Right lobe of liver (tissue), 6 donors: ENCODE measurements around the gene C12orf60. TPM values are rescaled to one million over a fixed set of nuclear protein-coding genes. Genes with fewer than 3 reads are reported as not detected.
"Not testable (repeated sequence)": the region's sequence is repeated elsewhere in the genome, so short reads cannot be mapped to it uniquely, and the experiment has no call there.

Experiments used
- ATAC-seq, 4 donors: fragments of 200-7000 bp; cut with Tn5 transposase; one replicate each; pipeline ENCODE4 v1.9.1; 2020; ENCODE audit warnings: mild to moderate bottlenecking in 4 of 4, moderate library complexity in 4 of 4
- DNase-seq, 3 donors: peaks; one replicate each; pipeline ENCODE4 v3.0.0-alpha.2; 2020
- H3K27ac ChIP-seq, 3 donors: fragments of 200-600 bp; one replicate each; pipeline ENCODE4 v1.8.0; 2022
- H3K27me3 ChIP-seq, 2 donors: fragments of 200-600 bp; one replicate each; pipeline ENCODE4 v1.8.0; 2022
- H3K36me3 ChIP-seq, 4 donors: fragments of 200-600 bp; sonication (generic) in 1 of 4; one replicate each; pipeline versions ENCODE4 v1.5.1 to v1.8.0; 2017 to 2022; ENCODE audit warnings: control low read depth in 1 of 4
- H3K4me1 ChIP-seq, 4 donors: fragments of 200-600 bp; sonication (generic) in 1 of 4; one replicate each; pipeline versions ENCODE4 v1.5.1 to v1.8.0; 2017 to 2022; ENCODE audit warnings: control low read depth in 1 of 4
- H3K4me3 ChIP-seq, 3 donors: fragments of 200-600 bp; one replicate each; pipeline ENCODE4 v1.8.0; 2022
- H3K9me3 ChIP-seq, 4 donors: fragments of 200-600 bp; sonication (generic) in 1 of 4; one replicate each; pipeline versions ENCODE4 v1.5.1 to v1.8.0; 2017 to 2022; ENCODE audit warnings: control low read depth in 1 of 4
- POLR2A ChIP-seq: fragments of 450-650 bp; IDR thresholded peaks from one replicate; pipeline ENCODE4 v1.6.1; 2017; ENCODE audit warnings: antibody characterized with exemption, mild to moderate bottlenecking
- WGBS: methylation state at CpG from one replicate; pipeline ENCODE4 v1.1.6; 2018; ENCODE audit warnings: low coverage, low lambda C conversion rate; ENCODE audit not compliant: insufficient coverage; ENCODE audit errors: missing lambda C conversion rate; 5-methylcytosine and 5-hydroxymethylcytosine counted together
- intact Hi-C, 2 donors: fragments of 100-400 bp; cut with DNase I; formaldehyde crosslinking; loops; one replicate each; pipeline versions ENCODE4 v1.11.2 to v1.14.1; 2022
- long read RNA-seq: library from polyadenylated mRNA; unstranded; transcript quantifications from one replicate; pipeline ENCODE4 v2.0.0, GENCODE V29; 2019
- total RNA-seq, 6 experiments: library from RNA; depleted of rRNA in 2 of 6; stranded (reverse); fragments of >200 nt in 2 of 6; fragmentation: NEBNext Ultra II Directional in 3 of 6; extraction: Animal tissue kit (Norgen Biotek cat#: 25700) in 3 of 6; gene quantifications; one replicate each; pipeline versions ENCODE4 v1.1.0 to v1.2.4, GENCODE V29; 2016 to 2023
- TF ChIP-seq, protein P1 (sequence below), 4 donors: fragments of 200-600 bp in 3 of 4; fragments of 450-650 bp in 1 of 4; IDR thresholded peaks; one replicate each; pipeline versions ENCODE4 v1.5.1 to v1.8.0; 2016 to 2022; ENCODE audit warnings: antibody characterized with exemption in 4 of 4, mild to moderate bottlenecking in 2 of 4
- donor health status: DM: no; HTN: yes; CAD: no.
- donor health status: DM: no; HTN: no; CAD: no.
- donor health status: DM: no; HTN: no; CAD: no.
- donor health status: DM: no; HTN: yes; CAD: no.
- donor health status: DM: no; HTN: yes; CAD: no.

Gene C12orf60, protein sequence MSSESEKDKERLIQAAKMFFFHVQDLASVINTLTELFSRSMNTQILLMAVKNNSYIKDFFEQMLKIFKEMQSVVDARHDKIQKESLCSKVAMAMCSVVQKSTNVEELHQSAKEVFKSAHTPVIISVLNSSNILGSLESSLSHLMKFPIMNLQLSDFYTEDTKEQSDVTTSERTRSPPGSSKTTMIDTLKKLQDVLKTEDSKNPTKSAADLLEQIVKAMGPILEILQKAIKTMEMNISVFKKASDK
- total RNA-seq, result under 1 TPM; 0.37 to 0.91 (median 0.74) TPM
- long read RNA-seq, result 0 reads

DNA sequence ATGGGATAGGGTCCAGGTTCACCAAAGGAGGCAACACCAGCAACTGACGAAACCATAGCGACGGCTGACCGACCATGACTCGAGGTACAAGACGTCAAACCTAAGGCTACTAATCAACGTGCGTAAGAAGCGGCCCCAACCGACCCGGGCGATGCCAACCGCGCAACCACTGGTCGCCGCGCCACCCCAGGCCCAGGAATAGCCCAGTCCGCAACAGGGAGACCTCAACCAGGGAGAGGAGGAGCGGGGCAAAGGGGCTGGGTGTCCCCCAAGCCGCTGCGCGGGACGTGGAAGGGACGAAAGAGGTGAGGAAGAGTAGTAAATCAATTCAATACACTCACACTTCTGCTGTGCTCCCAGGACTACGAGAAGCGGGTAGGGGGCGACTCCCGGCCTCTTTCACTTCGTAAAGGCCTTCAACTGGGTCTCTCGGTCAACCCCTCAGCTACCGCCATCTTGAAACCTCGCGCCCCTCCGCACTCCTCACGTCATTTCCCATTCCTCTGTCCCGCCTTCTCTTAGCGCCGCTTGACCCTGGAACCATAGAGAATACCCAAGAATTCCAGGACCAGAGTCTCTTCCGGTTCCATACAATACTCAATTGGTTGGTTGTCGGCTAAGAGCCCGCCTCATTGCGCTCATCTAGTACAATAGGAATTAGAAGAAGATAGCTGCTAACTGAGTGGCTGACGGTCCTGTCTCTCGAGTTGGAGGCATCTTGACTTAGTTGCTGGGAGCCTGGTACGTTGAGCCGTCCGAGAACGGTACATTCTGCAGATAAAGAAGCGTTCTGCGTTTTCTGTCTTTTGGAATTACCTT, at the start of gene C12orf60, which contains the start of gene WBP11:
Gene C12orf60, plus strand, starts transcription at position 660 of the 819 bp plus-strand sequence. CDS start 19,266 bp downstream, outside the sequence.
Gene WBP11, minus strand, starts transcription at position 468 of the 819 bp plus-strand sequence. CDS start 2,095 bp downstream, outside the sequence.
- 0% methylated on average over 36 of the region's 50 CpGs for WGBS
- peaks cover 0 to 16% (median 5%) of the 10 kb centered on the region in 4 donors for H3K36me3 ChIP-seq
- peaks cover 0 to 11% (median 2%) of the 10 kb centered on the region in 4 donors for H3K4me1 ChIP-seq
- H3K27me3 ChIP-seq, result no peaks in the 10 kb centered on the region
- ATAC-seq, result peak; percentile 99 to 100 (median 99)
- H3K27ac ChIP-seq, result peak within 1 kb of the TSS; percentile 88 to 91 (median 90)
- peak; percentile 87 to 96 (median 93) for DNase-seq
- H3K9me3 ChIP-seq, result no peaks in the 10 kb centered on the region
- intact Hi-C loops, result no loop called here
- TF ChIP-seq POLR2A, result peak; percentile 71
- TF ChIP-seq, protein P1, sequence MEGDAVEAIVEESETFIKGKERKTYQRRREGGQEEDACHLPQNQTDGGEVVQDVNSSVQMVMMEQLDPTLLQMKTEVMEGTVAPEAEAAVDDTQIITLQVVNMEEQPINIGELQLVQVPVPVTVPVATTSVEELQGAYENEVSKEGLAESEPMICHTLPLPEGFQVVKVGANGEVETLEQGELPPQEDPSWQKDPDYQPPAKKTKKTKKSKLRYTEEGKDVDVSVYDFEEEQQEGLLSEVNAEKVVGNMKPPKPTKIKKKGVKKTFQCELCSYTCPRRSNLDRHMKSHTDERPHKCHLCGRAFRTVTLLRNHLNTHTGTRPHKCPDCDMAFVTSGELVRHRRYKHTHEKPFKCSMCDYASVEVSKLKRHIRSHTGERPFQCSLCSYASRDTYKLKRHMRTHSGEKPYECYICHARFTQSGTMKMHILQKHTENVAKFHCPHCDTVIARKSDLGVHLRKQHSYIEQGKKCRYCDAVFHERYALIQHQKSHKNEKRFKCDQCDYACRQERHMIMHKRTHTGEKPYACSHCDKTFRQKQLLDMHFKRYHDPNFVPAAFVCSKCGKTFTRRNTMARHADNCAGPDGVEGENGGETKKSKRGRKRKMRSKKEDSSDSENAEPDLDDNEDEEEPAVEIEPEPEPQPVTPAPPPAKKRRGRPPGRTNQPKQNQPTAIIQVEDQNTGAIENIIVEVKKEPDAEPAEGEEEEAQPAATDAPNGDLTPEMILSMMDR (IDR thresholded peaks at IDR 0.05), result no peak
- peak within 1 kb of the TSS; percentile 75 to 87 (median 86) for H3K4me3 ChIP-seq

DNA sequence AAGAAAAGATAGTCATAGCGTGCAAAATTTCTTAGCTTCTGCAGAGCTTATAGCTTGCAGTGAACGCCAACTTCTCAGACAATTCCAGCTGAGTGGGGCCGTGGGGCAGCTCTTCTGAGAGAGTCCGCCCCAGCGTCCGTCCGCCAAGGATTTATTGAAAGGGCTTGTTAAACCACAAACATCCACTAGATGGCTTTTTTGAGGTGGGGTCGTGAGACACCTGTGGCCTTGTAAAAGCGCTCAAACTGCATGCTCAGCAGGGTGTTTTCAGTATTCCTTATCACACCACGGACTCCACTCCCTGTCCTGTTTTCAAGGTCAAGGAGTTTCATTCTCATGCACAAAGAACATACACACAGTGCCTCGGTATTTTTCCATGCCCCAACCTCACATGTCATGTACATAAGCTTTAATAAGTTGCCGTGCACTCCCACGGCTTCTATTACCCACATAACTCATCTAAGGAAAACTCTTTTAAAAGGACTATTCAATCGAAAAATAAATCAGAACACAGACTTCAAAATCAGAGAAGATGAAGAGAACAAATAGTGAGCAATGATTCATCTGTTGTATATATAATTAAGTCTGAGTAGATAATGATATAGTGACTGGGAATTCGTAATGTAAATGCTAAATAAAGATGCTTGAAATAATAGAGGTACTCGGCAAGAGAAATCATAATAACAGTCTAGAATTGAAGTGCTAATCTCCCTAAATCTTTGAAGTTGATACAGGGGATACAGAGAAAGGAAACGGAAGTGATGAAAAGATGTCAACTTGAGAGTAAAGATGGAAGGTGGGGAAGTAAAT, 46.9 kb upstream of the C12orf60 start:
- DNase-seq, result no peak
- H3K4me3 ChIP-seq, result no peak overlapping the region
- no peak overlapping the region for H3K27ac ChIP-seq
- TF ChIP-seq, protein P1 (IDR thresholded peaks at IDR 0.05), result peak in 3 of 4 donors; percentile 11 to 36 (median 26)
- TF ChIP-seq POLR2A, result no peak
- H3K4me1 ChIP-seq, result no peaks in the 10 kb centered on the region
- WGBS, result 60% methylated on average over 12 of the region's 17 CpGs
- no peaks in the 10 kb centered on the region for H3K27me3 ChIP-seq
- ATAC-seq, result peak in 1 of 4 donors; percentile 39
- intact Hi-C loops, result no loop called here
- H3K36me3 ChIP-seq, result no peaks in the 10 kb centered on the region
- H3K9me3 ChIP-seq, result no peaks in the 10 kb centered on the region

DNA sequence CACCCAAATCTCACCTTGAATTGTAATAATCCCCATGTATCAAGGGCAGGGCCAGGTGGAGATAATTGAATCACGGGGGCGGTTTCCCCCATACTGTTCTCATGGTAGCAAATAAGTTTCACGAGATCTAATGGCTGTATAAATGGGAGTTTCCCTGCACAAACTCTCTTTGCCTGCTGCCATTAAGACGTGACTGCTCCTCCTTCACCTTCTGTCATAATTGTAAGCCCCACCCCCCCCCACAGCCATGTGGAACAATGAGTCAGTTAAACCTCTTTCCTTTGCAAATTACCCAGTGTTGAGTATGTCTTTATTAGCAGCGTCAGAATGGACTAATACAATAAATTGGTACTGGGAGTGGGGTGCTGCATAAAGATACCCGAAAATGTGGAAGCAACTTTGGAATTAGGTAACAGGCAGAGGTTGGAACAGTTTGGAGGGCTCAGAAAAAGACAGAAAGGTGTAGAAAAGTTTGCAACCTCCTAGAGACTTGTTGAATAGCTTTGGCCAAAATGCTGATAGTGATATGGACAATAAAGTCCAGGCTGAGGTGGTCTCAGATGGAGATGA, 43.7 kb upstream of the C12orf60 start:
- WGBS, result 74% methylated on average over 6 of the region's 6 CpGs
- H3K27me3 ChIP-seq, H3K27ac ChIP-seq, DNase-seq, H3K4me1 ChIP-seq, intact Hi-C loops, ATAC-seq, H3K4me3 ChIP-seq, H3K9me3 ChIP-seq, H3K36me3 ChIP-seq: not testable (repeated sequence)

DNA sequence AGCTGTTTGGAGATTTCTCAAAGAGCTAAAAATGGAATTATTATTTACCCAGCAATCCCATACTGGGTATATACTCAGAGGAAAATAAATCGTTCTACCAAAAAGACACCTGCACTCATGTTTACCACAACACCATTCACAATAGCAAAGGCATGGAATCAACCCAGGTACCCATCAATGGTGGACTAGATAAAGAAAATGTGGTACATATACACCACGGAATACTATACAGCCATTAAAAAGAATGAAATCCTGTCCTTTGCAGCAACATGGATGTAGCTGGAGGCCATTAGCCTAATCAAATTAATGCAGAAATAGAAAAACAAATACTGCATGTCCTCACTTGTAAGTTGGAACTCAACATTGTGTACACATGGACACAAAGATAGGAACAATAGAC, 38.1 kb upstream of the C12orf60 start:
- Histone ChIP-seq H3K27me3 (no peaks in the 10 kb centered on the region), H3K4me3 (no peak overlapping the region), H3K36me3 (no peaks in the 10 kb centered on the region), H3K27ac (no peak overlapping the region), H3K9me3 (no peaks in the 10 kb centered on the region), H3K4me1 (peaks cover 0 to 16% (median 3%) of the 10 kb centered on the region in 4 donors)
- no peak for TF ChIP-seq POLR2A
- TF ChIP-seq, protein P1 (IDR thresholded peaks at IDR 0.05), result no peak
- WGBS, result 86% methylated on average over 1 of the region's 2 CpGs
- ATAC-seq (no peak), DNase-seq (no peak)
- intact Hi-C loops, result no loop called here

DNA sequence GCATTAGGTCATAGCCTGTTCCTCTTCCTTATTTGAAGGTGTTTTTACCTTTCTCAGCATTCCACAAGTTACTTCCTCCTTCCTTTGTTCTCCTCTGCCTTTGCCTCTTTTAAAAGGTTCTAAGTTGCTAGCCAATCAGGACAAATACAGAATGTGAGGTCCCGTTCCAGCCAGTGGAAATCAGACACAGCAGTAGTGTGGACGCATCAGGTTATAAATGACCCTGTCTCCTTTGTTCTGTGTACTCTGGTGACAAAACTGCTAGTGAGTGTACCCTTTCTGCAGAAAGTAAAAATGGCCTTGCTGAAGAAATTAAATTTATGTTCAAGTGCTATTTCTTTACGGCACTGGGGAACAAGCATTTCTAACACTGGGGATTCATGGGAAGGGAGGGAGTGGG, 37.5 kb upstream of the C12orf60 start:
- H3K4me1 ChIP-seq, result peaks cover 0 to 16% (median 3%) of the 10 kb centered on the region in 4 donors
- WGBS, result 100% methylated on average over 3 of the region's 3 CpGs
- H3K27ac ChIP-seq, ATAC-seq, DNase-seq, H3K9me3 ChIP-seq, H3K4me3 ChIP-seq, H3K27me3 ChIP-seq, intact Hi-C loops, H3K36me3 ChIP-seq: not testable (repeated sequence)
